Inflammatory macrophage treated with lipopolysaccharide for 1 hour (primary cell): ENCODE results near the gene GPR84.
A peak's percentile ranks its signal among the peaks of the same experiment; 100 is the strongest.
"Not testable (repeated sequence)": the region's sequence is repeated elsewhere in the genome, so short reads cannot be mapped to it uniquely, and the experiment has no call there.

Experiments used
- DNase-seq, 2 donors: peaks; one replicate each; pipeline ENCODE4 v3.0.0-alpha.2; 2020 to 2022

Gene GPR84

GRCh38 chr12:54354271-54354670, 10.0 kb downstream of the GPR84 start:
- DNase-seq = not testable (repeated sequence)

GRCh38 chr12:54352891-54353874, 11.1 kb downstream of the GPR84 start:
- peak in 1 of 2 donors; percentile 42 for DNase-seq

GRCh38 chr12:54352022-54352531, 12.2 kb downstream of the GPR84 start:
- no peak for DNase-seq

- no peak for DNase-seq
These were observed 12.9 kb downstream of the GPR84 start for GRCh38 chr12:54351341-54351740.

- no peak for DNase-seq
These were observed 13.5 kb downstream of the GPR84 start for GRCh38 chr12:54350743-54351142.

GRCh38 chr12:54349679-54350078, 14.6 kb downstream of the GPR84 start:
- DNase-seq = no peak

GRCh38 chr12:54349036-54349435, 15.2 kb downstream of the GPR84 start:
- no peak for DNase-seq

- DNase-seq = no peak
These were observed 22.6 kb downstream of the GPR84 start for GRCh38 chr12:54341378-54342300.

GRCh38 chr12:54340846-54341245, 23.4 kb downstream of the GPR84 start:
- no peak for DNase-seq

GRCh38 chr12:54338698-54339296, 25.5 kb downstream of the GPR84 start:
- DNase-seq = no peak

GRCh38 chr12:54337854-54338650, 26.2 kb downstream of the GPR84 start:
- DNase-seq = no peak

- peak; percentile 32 to 40 for DNase-seq
These were observed 26.9 kb downstream of the GPR84 start for GRCh38 chr12:54337280-54337842.

- no peak for DNase-seq
These were observed 30.8 kb downstream of the GPR84 start for GRCh38 chr12:54333420-54334034.

- DNase-seq = no peak
These were observed 32.8 kb downstream of the GPR84 start for GRCh38 chr12:54331461-54331860.

GRCh38 chr12:54330442-54330841, 33.8 kb downstream of the GPR84 start:
- DNase-seq = no peak

GRCh38 chr12:54329759-54330158, 34.5 kb downstream of the GPR84 start:
- no peak for DNase-seq

- DNase-seq = peak; percentile 35 to 45
These were observed 35.5 kb downstream of the GPR84 start for GRCh38 chr12:54328595-54329337.

GRCh38 chr12:54325442-54326109, 38.7 kb downstream of the GPR84 start:
- not testable (repeated sequence) for DNase-seq

- DNase-seq = peak; percentile 98 to 100
These were observed 39.5 kb downstream of the GPR84 start, which contains the start of gene COPZ1 for GRCh38 chr12:54324617-54325441. TSS of gene COPZ1 (plus strand) at chr12:54325131. CDS start at chr12:54325164, 33 bp downstream.
